K562 (cell line): ENCODE results near the gene ILK. TPM values are rescaled to one million over a fixed set of nuclear protein-coding genes. Genes with fewer than 3 reads are reported as not detected.

Experiments
- ATAC-seq: fragments of 200-7000 bp; cut with Tn5 transposase; 3 replicates; pipeline ENCODE4 v1.9.1; 2020; ENCODE audit warnings: moderate library complexity
- BruUV-seq: library from RNA; stranded (reverse); fragments of 400-500 nt; replicated peaks from 2 replicates; lab custom pipeline; 2021; lab: Mats Ljungman, UMichigan
- CTCF ChIA-PET: fragments of 300-600 bp; formaldehyde crosslinking; extraction: SDS; loops from one replicate; lab custom pipeline; 2021; ENCODE audit warnings: low intra/inter-chr PET ratio; lab: Yijun Ruan, JAX
- POLR2A ChIA-PET: fragments of 300-600, 350-650 bp; sonication (Branson Sonifier 250); formaldehyde crosslinking; extraction: SDS; loops from one replicate; lab custom pipeline; 2021; ENCODE audit warnings: antibody characterized with exemption, inconsistent platforms; lab: Yijun Ruan, JAX
- DNase-seq, 4 experiments: peaks; one replicate each; pipeline versions ENCODE4 v3.0.0 to v3.0.0-alpha.2; 2011 to 2018; ENCODE audit warnings: low spot score in 3 of 4, mixed read lengths in 3 of 4; ENCODE audit errors: extremely low read depth in 1 of 4
- FAIRE-seq: peaks from 2 replicates; lab custom pipeline; 2011; peaks lifted over from hg19 to GRCh38; lab: Jason Lieb, UNC
- H2AFZ ChIP-seq: 2 replicates; pipeline ENCODE4 v1.6.0; 2011; ENCODE audit warnings: low read depth, low read length, control low read depth, inconsistent platforms
- H3K27ac ChIP-seq: fragments of 200-600 bp; 3 replicates; pipeline ENCODE4 v1.8.0; 2011; ENCODE audit warnings: low read depth, mild to moderate bottlenecking, control low read depth, inconsistent platforms, low read length, moderate library complexity, mixed read lengths; ENCODE audit errors: extremely low read depth
- H3K27me3 ChIP-seq, 2 experiments: fragments of 300-600 bp in 1 of 2; 2 replicates in 1 of 2; 3 replicates in 1 of 2; pipeline versions ENCODE4 v1.6.0 to v1.8.0; 2011; ENCODE audit warnings: inconsistent platforms in 2 of 2, low read length in 2 of 2, mild to moderate bottlenecking in 1 of 2, mixed read lengths in 1 of 2, moderate library complexity in 1 of 2; ENCODE audit not compliant: control insufficient read depth in 2 of 2, insufficient read depth in 2 of 2
- H3K36me3 ChIP-seq: fragments of 300-600 bp; 3 replicates; pipeline ENCODE4 v1.8.0; 2011; ENCODE audit warnings: mild to moderate bottlenecking, low read length, inconsistent platforms; ENCODE audit not compliant: control insufficient read depth, insufficient read depth
- H3K4me1 ChIP-seq, 2 experiments: fragments of 200-600 bp in 1 of 2; replicated peaks in 1 of 2; 2 replicates in 1 of 2; 3 replicates in 1 of 2; pipeline versions ENCODE4 v1.5.1 to v1.8.0; 2011; ENCODE audit warnings: inconsistent platforms in 2 of 2, low read length in 2 of 2, mild to moderate bottlenecking in 1 of 2, mixed read lengths in 1 of 2, moderate library complexity in 1 of 2; ENCODE audit not compliant: control insufficient read depth in 2 of 2, insufficient read depth in 2 of 2
- H3K4me2 ChIP-seq: 2 replicates; pipeline ENCODE4 v1.6.1; 2011; ENCODE audit warnings: low read length, control low read depth, inconsistent platforms, mixed read lengths; ENCODE audit not compliant: insufficient read depth
- H3K4me3 ChIP-seq: fragments of 200-600 bp; sonication (generic), shearing (Covaris generic); 2 replicates; pipeline ENCODE4 v1.5.1; 2016; ENCODE audit warnings: control low read depth, inconsistent platforms
- H3K79me2 ChIP-seq: fragments of 200-600 bp; 3 replicates; pipeline ENCODE4 v1.8.0; 2011; ENCODE audit warnings: low read length, inconsistent platforms; ENCODE audit not compliant: control insufficient read depth, insufficient read depth
- H3K9ac ChIP-seq, 2 experiments: 2 replicates each; pipeline versions ENCODE4 v1.6.0 to v1.6.1; 2011; ENCODE audit warnings: low read depth in 2 of 2, low read length in 2 of 2, control low read depth in 1 of 2, inconsistent platforms in 1 of 2, mild to moderate bottlenecking in 1 of 2, mixed read lengths in 1 of 2; ENCODE audit not compliant: insufficient read depth in 1 of 2
- H3K9me1 ChIP-seq: one replicate; pipeline ENCODE4 v1.6.0; 2011; ENCODE audit warnings: inconsistent platforms, mild to moderate bottlenecking, low read length, moderate library complexity; ENCODE audit not compliant: control insufficient read depth, insufficient read depth
- H3K9me3 ChIP-seq: replicated peaks from 2 replicates; pipeline ENCODE4 v1.5.1; 2011; ENCODE audit warnings: low read depth, low read length, inconsistent platforms; ENCODE audit not compliant: control insufficient read depth, insufficient read depth
- H4K20me1 ChIP-seq: replicated peaks from 2 replicates; pipeline ENCODE4 v1.6.1; 2011; ENCODE audit warnings: low read length, inconsistent platforms, mixed read lengths; ENCODE audit not compliant: control insufficient read depth, insufficient read depth
- ATF3 ChIP-seq, 2 experiments: fragments of 450-650 bp in 1 of 2; sonication (generic) in 1 of 2; formaldehyde crosslinking in 1 of 2; IDR thresholded peaks in 1 of 2; conservative IDR thresholded peaks in 1 of 2; 2 replicates each; pipeline versions ENCODE4 v1.6.1 to v1.8.1; 2016 to 2023; ENCODE audit warnings: mild to moderate bottlenecking in 2 of 2, moderate library complexity in 2 of 2, inconsistent platforms in 1 of 2, missing genetic modification reagents in 1 of 2
- MED1 ChIP-seq: sonication (generic); formaldehyde crosslinking; IDR thresholded peaks from 2 replicates; pipeline ENCODE4 v1.8.1; 2023; ENCODE audit warnings: missing genetic modification reagents, borderline replicate concordance
- MITF ChIP-seq: IDR thresholded peaks from 2 replicates; pipeline ENCODE4 v1.6.1; 2014; ENCODE audit warnings: antibody characterized with exemption
- POLR2A ChIP-seq: fragments of 450-650 bp; conservative IDR thresholded peaks from 2 replicates; pipeline ENCODE4 v1.6.1; 2016
- POLR2G ChIP-seq: fragments of 200-400 bp; formaldehyde crosslinking; IDR thresholded peaks from 2 replicates; pipeline ENCODE4 v1.6.1; 2017; ENCODE audit warnings: low read depth, mild to moderate bottlenecking, antibody characterized with exemption, low read length, moderate library complexity
- ZNF445 ChIP-seq: fragments of 250-450 bp; sonication (Bioruptor Pico); IDR thresholded peaks from 2 replicates; pipeline ENCODE4 v1.4.0; 2020; ENCODE audit warnings: low read depth, mild to moderate bottlenecking, moderate library complexity
- WGBS: fragments of 100-300 bp; shearing (Covaris generic); methylation state at CpG from one replicate; pipeline ENCODE4 v1.1.6; 2016; ENCODE audit warnings: low coverage, mixed read lengths; ENCODE audit not compliant: insufficient coverage; ENCODE audit errors: missing lambda C conversion rate; 5-methylcytosine and 5-hydroxymethylcytosine counted together
- in situ Hi-C: fragments of 300-500 bp; cut with MboI; formaldehyde crosslinking; loops from 4 replicates; pipeline ENCODE4 v1.15.0; 2018; ENCODE audit warnings: inconsistent platforms, mixed read lengths
- intact Hi-C: fragments of 100-400 bp; cut with micrococcal nuclease; formaldehyde crosslinking; loops from 2 replicates; pipeline ENCODE4 v1.14.2; 2022
- polyA plus RNA-seq, 8 experiments: library from polyadenylated mRNA; depleted of rRNA in 4 of 8; stranded (reverse) in 5 of 8; unstranded in 3 of 8; fragments of >200 nt; fragmentation: Nextera tagmentation in 2 of 8; fragmentation: Illumina TruSeq in 1 of 8; extraction: Ambion mirVana in 2 of 8; extraction: Trizol in 1 of 8; gene quantifications; 2 replicates each; pipeline versions ENCODE4 v1.2.1 to v1.2.3, GENCODE V29; 2011 to 2014; ENCODE audit warnings: inconsistent platforms in 1 of 8, missing spikeins in 1 of 8
- total RNA-seq, 7 experiments: library from RNA; depleted of rRNA in 6 of 7; stranded (reverse); fragments of >200 nt in 6 of 7; fragmentation: Illumina TruSeq in 2 of 7; extraction: Trizol in 2 of 7; gene quantifications; 2 replicates each; pipeline versions ENCODE4 v1.2.1 to v1.2.3, GENCODE V29; 2011 to 2021; ENCODE audit warnings: low replicate concordance in 1 of 7

Gene ILK
- total and polyA plus RNA-seq, 9 of the 15 experiments (the other 6 are each of a cell fraction or from before 2014, with no cell fraction given) = 43.3 to 95.9 (median 58.9) TPM

- BruUV-seq = no TSS peak
- Histone ChIP-seq H3K4me3 (no peak overlapping the region), H3K9ac (0 out of 4 replicates have a peak overlapping the region, but pooled peaks of 1 of the 2 experiments have one; percentile 14), H3K4me2 (no peak overlapping the region), H3K27me3 (no peaks in the 10 kb centered on the region), H3K79me2 (no peaks in the 10 kb centered on the region), H2AFZ (no peak overlapping the region), H4K20me1 (no peaks in the 10 kb centered on the region), H3K9me3 (no peaks in the 10 kb centered on the region), H3K9me1 (peaks cover 4% of the 10 kb centered on the region), H3K36me3 (no peaks in the 10 kb centered on the region), H3K4me1 (peaks cover 27 to 29% of the 10 kb centered on the region in 2 experiments), H3K27ac (no peak overlapping the region)
- in situ Hi-C loops (no loop called here), intact Hi-C loops (no loop called here)
- CTCF ChIA-PET = no interaction called here
- TF ChIP-seq MED1 (CRISPR knock-in tag) (no peak), POLR2G (0 out of 2 replicates have a peak, but pooled peaks have one; percentile 13), POLR2A (no peak), ATF3 (IDR thresholded peaks at IDR 0.05) (no peak), ATF3 (CRISPR knock-in tag; conservative IDR thresholded peaks at IDR 0.05) (no peak), MITF (no peak), ZNF445 (CRISPR knock-in tag) (no peak)
- FAIRE-seq = no peak
- 91% methylated on average over 13 of the region's 14 CpGs for WGBS
- POLR2A ChIA-PET = interaction anchor here (0.6 to 0.9 kb wide), 2 partner anchors 49 to 1036 kb away, joined by 3 read pairs; no protein-coding TSS in a partner anchor
- no peak for DNase-seq
- no peak for ATAC-seq
Measured at GRCh38 chr11:6557761-6558674, 45.6 kb upstream of the ILK start.
